Hepatocyte (in vitro differentiated cells): ENCODE measurements around the gene TAX1BP1.

Experiments
- EZH2 ChIP-seq: fragments of 200-600 bp; sonication (generic); IDR thresholded peaks from 2 replicates; pipeline ENCODE4 v1.6.1; 2016; ENCODE audit warnings: antibody characterized with exemption, mild to moderate bottlenecking, borderline replicate concordance
- TF ChIP-seq, protein P1 (sequence below): fragments of 200-600 bp; sonication (generic); IDR thresholded peaks from 2 replicates; pipeline ENCODE4 v1.5.1; 2016; ENCODE audit warnings: antibody characterized with exemption, mild to moderate bottlenecking; ENCODE audit not compliant: poor library complexity

DNA sequence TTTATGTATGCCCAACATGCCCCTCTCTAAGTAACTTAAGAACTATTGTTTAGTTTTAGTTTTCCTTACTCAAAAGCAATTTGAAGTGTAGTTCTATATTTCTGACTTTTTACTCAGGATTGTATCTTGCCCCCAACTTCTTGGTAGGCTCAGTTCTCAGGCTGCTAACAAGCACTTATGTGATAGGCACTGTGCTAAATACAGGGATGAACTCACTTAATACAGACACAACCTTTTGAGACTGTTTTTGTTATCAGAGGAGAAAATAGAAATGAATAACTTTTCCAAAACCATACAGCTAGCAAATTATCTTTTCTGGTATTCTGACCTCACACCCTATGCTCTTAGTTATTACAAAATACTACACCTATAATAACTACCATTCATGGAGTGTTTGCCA, 16.3 kb downstream of the TAX1BP1 start:
- TF ChIP-seq, protein P1, sequence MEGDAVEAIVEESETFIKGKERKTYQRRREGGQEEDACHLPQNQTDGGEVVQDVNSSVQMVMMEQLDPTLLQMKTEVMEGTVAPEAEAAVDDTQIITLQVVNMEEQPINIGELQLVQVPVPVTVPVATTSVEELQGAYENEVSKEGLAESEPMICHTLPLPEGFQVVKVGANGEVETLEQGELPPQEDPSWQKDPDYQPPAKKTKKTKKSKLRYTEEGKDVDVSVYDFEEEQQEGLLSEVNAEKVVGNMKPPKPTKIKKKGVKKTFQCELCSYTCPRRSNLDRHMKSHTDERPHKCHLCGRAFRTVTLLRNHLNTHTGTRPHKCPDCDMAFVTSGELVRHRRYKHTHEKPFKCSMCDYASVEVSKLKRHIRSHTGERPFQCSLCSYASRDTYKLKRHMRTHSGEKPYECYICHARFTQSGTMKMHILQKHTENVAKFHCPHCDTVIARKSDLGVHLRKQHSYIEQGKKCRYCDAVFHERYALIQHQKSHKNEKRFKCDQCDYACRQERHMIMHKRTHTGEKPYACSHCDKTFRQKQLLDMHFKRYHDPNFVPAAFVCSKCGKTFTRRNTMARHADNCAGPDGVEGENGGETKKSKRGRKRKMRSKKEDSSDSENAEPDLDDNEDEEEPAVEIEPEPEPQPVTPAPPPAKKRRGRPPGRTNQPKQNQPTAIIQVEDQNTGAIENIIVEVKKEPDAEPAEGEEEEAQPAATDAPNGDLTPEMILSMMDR, result no peak
- no peak for TF ChIP-seq EZH2
